ENCODE data around the gene NAALADL2. TPM values are rescaled to one million over a fixed set of nuclear protein-coding genes. Genes with fewer than 3 reads are reported as not detected.
"Not testable (repeated sequence)": the region's sequence is repeated elsewhere in the genome, so short reads cannot be mapped to it uniquely, and the experiment has no call there.

The NAALADL2 gene
- total RNA-seq, 1 donor from 2014 or later: 4.2 TPM

DNA sequence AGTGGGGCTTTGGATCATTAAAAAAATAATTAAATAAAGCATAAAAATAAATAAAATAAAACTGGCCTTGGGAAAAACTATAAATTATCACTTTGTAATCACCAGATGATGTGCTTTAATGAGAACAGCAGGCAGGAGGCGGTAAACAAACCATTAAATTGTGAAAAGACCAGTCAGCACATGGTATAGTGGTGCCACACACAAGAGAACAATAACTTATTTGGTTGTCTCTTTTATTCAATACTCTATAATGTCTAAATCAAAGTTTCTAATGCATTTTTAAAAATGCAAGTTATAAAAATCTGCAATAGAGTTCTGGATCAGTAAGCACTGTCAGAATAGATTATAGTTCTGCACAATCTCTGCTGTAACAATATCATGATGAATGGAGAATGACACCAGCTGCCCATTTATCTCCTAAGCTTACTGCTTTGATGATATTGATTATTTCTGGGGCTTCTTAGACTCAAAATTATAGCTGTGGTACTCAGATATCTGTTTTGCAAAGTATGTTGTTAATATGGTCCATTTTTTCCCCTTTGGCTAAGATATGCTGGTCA, 259.3 kb downstream of the NAALADL2 start:
- no peak for ATAC-seq
- no peak for DNase-seq (ENCODE audit: low spot score)

DNA sequence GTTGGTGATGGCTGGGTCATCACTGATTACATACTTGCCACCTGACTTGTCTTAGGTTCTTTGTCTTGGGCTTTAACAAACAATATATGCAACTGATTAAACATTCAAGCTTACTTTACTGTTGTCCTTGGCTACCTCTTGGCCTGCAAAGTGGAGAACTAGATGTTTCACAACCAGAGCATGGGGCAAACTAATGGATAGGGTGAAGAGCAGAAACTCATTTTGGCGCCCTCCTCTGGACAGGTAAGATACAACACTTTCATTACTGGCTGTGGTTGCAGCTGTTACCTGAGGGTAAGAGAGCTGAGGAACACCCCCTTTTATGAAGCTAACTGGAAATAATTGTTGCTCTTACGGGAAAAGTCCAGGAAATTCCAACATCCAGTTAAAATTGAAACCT, 262.1 kb downstream of the NAALADL2 start:
- ATAC-seq (peak; percentile 100), DNase-seq (ENCODE audit: low spot score) (peak; percentile 67)

DNA sequence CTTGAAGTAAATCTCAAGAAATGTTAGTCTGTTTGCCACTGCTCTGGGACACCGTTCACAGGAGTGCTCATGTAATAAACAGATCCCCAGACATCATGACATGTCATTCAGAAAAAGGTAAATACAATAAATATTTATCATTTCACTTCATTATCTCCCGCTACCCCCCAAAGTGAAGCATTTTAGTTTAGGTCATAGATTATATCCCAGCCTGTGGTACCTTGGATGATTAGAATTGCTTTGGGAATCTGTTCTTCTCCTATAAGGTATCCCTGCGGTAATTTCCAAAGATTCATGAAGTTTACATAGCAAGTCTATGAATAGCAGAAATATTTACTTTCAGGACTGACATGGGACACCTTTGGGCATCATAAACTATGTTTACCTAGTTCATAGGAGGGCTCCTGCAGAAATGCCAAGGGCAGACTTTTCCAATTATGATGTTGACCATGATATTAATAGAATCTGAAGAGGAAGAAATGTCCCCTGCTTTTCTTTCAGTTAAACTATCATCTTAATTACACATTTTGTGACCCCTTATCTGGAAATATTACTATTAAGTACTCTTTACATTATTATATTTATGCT, 268.0 kb downstream of the NAALADL2 start:
- ATAC-seq: no peak
- no peak for DNase-seq (ENCODE audit: low spot score)

DNA sequence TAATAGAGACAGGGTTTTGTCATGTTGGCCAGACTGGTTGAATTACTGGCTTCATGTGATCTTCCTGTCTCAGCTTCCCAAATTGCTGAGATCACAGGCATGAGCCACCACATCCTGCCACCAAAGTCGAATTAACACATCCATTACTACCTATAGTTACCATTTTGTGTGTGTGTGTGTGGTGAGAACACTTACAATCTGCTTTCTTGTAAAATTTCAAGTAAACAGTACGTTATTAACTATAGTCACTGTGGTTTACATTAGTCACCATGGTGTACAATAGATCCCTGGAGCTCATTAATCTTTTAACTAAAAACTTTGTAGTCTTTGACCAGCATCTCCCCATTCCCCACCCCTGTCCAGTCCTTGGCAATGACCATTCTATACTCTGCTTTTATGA, 270.0 kb downstream of the NAALADL2 start:
- ATAC-seq: no peak

DNA sequence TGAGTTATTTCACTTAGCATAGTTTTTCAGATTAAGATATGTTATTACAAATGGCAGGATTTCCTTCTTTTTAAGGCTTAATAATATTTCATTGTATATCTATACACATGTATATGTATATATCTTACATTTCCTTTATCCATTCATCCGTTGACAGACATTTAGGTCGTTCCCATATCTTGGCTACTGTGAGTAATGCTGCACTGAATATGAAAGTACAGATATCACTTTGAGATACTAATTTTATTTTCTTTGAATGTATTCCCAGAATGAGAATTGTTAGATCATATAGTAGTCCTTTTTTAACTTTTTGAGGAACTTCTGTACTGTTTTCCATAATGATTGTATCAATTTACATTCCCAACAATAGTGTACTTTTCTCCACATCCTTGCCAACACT, 270.4 kb downstream of the NAALADL2 start:
- no peak for DNase-seq (ENCODE audit: low spot score)
- ATAC-seq: no peak

More for the DNA sequence above, 270.0 kb downstream of the NAALADL2 start:
- DNase-seq (ENCODE audit: low spot score): no peak

DNA sequence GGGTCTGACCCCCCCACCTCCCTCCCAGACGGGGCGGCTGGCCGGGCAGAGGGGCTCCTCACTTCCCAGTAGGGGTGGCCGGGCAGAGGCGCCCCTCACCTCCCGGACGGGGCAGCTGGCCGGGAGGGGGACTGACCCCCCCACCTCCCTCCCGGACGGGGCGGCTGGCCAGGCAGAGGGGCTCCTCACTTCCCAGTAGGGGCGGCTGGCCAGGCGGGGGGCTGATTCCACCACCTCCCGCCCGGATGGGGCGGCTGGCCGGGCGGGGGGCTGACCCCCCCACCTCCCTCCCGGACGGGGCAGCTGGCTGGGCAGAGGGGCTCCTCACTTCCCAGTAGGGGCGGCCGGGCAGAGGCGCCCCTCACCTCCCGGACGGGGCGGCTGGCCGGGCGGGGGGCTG, 272.7 kb downstream of the NAALADL2 start:
- not testable (repeated sequence) for DNase-seq (ENCODE audit: low spot score); ATAC-seq

DNA sequence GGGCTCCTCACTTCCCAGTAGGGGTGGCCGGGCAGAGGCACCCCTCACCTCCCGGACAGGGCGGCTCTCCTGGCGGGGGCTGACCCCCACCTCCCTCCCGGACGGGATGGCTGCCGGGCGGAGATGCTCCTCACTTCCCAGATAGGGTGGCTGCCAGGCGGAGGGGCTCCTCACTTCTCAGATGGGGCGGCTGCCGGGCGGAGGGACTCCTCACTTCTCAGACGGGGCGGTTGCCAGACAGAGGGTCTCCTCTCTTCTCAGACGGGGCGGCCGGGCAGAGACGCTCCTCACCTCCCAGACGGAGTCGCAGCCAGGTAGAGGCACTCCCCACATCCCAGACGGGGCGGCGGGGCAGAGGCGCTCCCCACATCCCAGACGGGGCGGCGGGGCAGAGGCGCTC, 273.6 kb downstream of the NAALADL2 start:
- not testable (repeated sequence) for DNase-seq (ENCODE audit: low spot score); ATAC-seq

DNA sequence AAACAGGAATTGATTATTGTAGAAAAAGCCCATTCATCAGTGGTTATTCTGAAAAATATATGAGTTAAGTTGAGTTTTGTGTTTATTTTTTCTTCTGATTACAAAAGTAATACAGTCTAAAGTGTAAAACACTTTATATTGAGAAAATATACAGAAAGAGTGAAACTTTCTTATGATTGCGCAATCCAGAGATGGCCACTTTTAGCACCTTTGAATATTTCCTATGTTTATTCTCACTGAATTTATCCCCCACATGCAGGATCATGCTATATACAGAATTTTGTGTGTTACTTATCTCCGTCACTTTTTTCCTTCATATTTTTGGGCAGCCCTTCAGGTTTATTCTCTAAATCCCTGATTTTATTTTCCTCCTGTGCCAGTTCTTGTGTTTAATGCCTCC, 285.2 kb downstream of the NAALADL2 start:
- DNase-seq (ENCODE audit: low spot score) (no peak), ATAC-seq (no peak)

DNA sequence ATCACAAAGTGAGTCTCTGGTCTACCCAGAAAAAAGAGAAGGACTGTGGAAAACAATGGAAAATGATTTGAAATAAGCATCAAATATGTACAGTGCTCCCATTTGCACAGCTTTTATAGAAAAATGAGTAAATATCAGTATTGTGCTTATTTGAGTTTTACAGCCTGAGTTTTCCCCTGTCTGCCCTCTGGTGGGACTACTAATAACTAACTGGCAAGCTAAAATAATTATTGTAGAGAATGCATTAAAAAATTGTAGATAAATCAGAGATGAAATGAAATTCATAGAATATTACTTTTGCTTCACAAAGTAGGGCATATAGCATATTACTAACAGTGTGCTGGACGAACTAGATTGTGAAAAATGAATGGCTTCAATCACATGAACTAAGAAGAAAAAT, 287.1 kb downstream of the NAALADL2 start:
- DNase-seq (ENCODE audit: low spot score): no peak
- no peak for ATAC-seq

DNA sequence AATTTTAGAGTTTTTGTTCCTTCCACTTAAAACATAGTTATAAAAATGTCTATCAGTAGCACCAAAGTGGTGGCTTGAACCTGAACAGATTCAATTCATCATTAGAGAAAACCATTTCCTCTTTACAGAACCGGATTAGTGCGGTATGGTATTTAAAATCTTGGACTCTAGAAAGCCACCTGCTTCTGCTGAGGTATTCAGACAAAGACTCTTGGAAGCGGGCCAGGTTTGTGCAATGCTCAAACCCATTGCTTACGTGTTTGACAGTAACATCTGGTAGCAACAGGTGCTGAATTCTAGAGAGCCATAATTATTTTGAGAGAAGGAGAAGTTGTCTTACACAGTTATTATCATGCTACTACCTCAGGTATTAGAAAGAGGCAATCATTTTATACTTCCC, 290.5 kb downstream of the NAALADL2 start:
- ATAC-seq: peak; percentile 67
- peak; percentile 65 for DNase-seq (ENCODE audit: low spot score)

DNA sequence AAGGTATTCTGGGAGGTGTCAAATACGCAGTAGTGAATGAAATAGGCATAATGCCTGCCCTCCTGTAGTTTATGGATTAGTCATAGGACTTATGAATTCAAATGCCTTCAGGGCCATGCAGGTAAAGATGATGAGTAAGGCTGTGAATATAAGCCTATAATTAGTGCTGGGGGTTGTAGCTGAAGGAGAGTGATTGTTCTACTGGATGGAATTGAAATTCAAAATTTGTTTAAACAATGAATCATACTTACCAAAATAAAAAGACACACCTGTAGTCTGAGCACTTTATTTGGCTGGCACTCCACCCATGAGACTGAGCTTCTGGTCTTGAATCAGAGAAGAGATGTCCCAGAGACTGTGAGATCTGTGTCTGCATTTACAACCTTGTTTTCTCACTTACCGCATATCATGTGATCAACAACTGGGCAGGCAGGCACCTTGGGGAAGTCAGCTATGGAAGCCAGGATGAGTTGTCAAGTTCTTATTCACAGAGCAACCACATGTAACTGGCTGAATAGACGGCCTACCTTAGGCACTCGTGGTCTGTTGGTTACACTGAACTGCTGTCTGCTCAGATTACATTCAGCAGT, 291.8 kb downstream of the NAALADL2 start:
- DNase-seq (ENCODE audit: low spot score): no peak
- ATAC-seq: no peak

DNA sequence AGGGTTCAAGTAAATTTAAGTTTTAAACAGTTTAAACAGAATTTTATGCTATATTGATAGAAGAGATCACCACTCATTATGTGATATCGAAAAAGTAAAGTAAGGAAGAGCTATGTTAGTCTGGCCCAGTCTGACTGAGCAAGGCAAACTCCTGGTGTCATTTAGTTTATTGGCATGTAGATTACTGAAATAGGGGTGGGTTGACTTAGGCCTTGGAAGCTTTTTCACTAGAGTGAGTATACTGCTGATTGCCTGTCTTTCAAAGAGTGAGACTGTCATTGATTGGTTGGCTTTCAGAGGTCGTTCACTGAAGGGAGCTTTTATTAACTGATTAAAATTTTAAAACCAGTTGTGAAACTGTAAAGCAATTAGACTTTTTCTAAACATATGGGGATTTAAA, 294.5 kb downstream of the NAALADL2 start:
- no peak for ATAC-seq
- DNase-seq (ENCODE audit: low spot score): no peak

DNA sequence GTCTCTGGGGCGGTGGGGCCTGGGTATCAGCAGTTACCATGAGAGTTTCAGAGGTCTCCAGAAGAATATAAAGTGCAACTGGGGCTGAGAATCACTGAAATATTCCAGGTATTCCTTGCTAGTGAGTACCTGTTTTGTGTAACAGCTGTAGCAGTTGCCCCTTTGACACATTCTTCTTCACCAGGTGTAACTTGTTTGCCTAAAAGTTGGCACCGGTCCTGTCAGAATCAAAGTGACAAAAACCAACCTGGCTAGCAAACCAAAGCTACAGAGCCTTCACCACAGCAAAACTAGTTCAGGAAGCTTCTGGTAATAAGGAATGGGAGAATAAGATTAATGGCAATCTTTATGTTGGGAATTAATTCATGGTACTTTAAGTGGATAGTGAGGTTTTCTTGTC, 296.0 kb downstream of the NAALADL2 start:
- ATAC-seq: peak; percentile 52
- no peak for DNase-seq (ENCODE audit: low spot score)

DNA sequence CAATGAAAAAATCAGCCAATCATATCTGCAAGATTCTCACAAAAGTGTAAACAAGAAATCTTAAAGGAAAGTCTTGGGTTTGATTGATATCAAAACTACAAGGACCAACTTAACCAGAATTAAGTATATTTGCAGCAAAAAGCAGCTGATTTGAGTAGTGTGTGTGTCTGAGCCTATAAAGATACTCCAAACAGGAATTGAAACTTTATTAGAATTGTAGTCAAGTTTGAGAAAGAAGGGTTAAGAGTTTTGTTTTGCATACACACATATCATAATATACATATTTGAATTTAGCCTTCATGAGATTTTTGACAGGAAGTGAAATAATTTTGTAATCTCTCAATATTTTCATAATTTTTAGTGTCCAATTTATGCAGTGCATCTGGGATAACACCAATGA, 300.1 kb downstream of the NAALADL2 start:
- ATAC-seq: no peak
- no peak for DNase-seq (ENCODE audit: low spot score)

DNA sequence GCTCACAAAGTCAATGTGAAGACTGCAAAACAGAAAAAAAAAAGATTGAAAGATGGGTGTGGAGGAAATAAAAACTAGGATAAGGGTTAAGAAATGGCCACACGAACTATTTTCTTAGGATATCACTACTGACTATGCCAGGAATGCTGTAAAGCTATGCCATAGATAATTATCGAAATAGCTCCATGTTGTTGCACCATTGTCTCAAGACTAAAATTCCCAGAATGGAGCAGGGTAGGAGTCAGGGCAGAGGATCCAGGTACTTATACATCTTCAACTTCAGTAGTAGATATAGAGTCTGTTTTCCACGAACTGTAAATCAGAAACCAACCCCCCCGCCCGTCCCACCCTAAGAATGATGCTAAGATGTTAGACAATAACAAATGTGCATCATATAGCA, 302.2 kb downstream of the NAALADL2 start:
- ATAC-seq (no peak), DNase-seq (ENCODE audit: low spot score) (no peak)

DNA sequence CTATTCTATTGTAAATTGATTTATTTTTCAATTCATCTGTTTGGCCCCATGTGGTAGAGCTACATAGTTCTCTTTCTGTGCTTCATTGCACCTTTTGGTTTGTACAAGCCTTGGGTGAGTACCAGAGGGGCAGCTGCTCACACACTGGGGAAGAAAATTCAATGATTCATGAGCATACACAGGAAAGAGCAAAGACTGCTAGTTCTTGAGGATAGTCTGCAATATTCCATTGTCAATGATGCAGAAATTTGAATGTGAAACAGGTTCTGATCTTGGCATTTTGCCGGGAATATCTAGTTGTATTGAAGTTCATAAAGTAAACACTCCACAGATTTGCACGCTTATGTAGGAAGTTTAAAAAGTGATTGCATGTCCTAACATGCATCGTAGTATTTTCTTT, 304.6 kb downstream of the NAALADL2 start:
- ATAC-seq: no peak
- DNase-seq (ENCODE audit: low spot score): no peak

DNA sequence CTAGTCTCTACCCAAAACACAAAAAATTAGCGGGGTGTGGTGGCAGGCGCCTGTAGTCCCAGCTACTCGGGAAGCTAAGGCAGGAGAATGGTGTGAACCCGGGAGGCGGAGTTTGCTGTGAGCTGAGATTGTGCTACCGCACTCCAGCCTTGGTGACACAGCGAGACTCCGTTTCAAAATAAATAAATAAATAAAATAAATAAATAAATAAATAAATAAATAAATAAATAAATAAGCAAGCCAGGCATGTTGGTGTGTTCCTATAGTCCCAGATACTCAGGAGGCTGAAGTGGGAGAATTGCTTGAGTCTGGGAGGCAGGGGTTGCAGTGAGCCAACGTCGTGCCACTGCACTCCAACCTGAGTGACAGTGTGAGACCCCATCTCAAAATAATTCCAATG, 314.0 kb downstream of the NAALADL2 start:
- not testable (repeated sequence) for DNase-seq (ENCODE audit: low spot score); ATAC-seq

DNA sequence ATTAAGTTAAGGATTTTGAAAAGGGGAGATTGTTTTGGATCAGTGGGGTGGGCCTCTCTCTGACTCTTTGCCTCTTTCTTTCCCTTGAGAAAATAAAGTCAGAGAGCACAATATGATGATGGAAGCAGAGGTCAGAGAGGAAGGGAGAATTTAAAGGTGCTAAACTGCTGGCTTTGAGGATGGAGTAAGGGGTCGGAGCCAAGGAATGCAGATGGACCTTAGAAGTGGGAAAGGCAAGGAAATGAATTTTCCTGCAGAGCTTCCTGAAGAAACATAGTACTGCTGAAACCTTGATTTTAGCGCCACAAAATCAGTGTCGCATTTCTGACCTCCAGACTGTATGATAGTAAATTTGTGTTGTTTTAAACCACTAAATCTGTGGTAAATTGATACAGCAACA, 317.4 kb downstream of the NAALADL2 start:
- DNase-seq (ENCODE audit: low spot score) (no peak), ATAC-seq (no peak)

DNA sequence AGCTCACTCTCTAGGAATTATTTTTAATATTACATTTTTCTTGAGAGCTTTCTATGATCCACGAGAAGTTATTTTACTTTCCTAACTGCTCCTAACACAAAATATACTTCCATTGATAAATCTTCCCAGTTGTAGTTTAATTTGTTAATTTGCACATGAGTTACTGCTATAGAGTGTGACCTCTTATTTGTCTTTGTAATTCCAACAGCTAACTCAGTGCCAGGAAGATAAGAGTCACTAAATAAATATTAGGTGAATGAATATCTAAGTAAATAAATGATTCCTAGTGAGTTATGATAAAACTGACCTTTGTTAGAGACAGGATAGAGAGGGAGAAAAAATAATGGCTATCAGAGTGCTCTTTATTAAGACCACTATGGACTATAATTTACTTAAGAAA, 319.9 kb downstream of the NAALADL2 start:
- DNase-seq (ENCODE audit: low spot score) (no peak), ATAC-seq (peak; percentile 62)

DNA sequence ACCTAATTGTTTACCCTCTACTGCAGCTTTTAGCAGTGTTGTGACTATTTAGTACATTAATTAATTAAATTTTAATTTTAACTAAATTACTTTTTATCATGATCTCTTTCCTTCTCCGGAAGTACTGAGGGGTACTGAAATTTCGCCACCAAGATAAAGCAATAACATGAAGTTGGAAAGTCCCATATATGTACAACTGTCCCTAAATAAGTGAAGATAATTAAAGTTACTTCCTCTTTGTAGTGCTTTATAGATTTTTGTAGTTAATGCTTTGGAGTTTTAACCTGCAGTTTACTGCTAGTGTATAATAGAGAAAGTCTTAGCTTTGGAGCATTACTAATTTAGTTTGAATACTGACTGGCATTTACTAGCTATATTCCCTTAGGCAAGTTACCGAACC, 325.3 kb downstream of the NAALADL2 start:
- ATAC-seq (no peak), DNase-seq (ENCODE audit: low spot score) (no peak)

DNA sequence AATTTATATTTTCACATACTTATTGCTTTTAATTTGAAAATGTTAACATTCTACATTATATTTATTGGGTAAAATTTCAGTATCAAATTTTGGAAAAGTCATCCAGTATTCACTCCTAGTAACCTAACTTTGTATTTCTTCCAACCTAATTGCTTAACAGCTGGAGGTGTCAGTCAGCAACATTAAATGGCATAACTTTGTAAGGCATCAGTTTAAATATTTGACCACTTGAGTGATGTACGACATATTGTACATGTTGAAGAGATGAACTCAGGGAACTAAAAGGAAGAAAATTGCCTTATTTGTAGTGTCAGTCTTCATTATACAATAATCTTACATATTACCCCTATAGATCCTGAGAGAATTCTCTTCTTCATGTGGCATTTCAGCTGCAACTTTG, 326.8 kb downstream of the NAALADL2 start:
- no peak for DNase-seq (ENCODE audit: low spot score)
- ATAC-seq: no peak

DNA sequence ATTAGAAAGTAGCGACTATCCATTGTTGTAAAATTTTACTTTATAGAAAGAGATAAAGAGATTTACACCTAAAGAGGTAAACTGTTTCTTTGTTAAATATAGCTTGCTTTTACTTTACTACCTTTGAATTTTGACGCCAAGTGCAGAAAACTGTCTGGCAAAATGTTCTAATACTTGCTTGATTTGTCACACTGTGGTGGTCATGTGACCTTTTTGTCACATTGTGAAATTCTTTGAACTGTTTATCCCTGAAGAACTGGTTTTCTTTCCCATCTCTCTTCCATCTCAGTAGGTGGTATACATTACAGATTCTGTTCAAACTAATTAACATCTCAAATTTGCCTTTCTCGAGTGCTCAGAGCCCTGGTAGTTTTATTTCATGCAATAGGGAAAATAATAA, 327.4 kb downstream of the NAALADL2 start:
- DNase-seq (ENCODE audit: low spot score): no peak
- ATAC-seq: no peak

DNA sequence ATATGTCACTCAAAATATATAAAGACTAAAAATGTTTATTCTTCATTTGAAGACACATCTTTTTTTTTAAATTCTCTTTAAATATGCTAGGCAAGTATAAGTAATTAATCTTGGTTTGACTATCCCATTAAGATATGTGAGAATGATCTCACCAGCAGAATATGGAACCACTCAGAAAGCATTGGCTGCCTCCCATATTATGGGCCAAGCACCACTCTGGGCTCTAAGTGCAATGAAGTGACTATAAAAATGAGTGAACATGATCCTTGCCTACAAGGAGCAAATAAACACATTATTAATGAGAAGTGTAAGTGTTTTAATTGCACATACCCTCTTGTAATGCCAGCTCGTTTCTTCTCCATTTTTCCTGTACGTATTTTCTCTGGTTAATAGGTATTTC, 328.5 kb downstream of the NAALADL2 start:
- ATAC-seq (no peak), DNase-seq (ENCODE audit: low spot score) (no peak)

Data from left lobe of liver (tissue), 2 donors.